ENCODE measurements around the gene ANXA11. TPM values are rescaled to one million over a fixed set of nuclear protein-coding genes. Genes with fewer than 3 reads are reported as not detected.
"Not testable (repeated sequence)": the region's sequence is repeated elsewhere in the genome, so short reads cannot be mapped to it uniquely, and the experiment has no call there.

The ANXA11 gene
- total RNA-seq, 4 donors from 2014 or later, result 85.1 to 103 (median 87.3) TPM

GRCh38 chr10:80242341-80242740 is 37.0 kb upstream of the ANXA11 start:
- H3K36me3 ChIP-seq; H3K27me3 ChIP-seq; DNase-seq (ENCODE audit: low spot score in 2 of 2); H3K4me1 ChIP-seq; H3K9me3 ChIP-seq; H3K4me3 ChIP-seq; H3K27ac ChIP-seq: not testable (repeated sequence)
- 40% methylated on average over 1 of the region's 4 CpGs for WGBS

GRCh38 chr10:80236457-80236856 is 31.1 kb upstream of the ANXA11 start:
- not testable (repeated sequence) for H3K4me3 ChIP-seq; H3K27ac ChIP-seq; H3K36me3 ChIP-seq; H3K4me1 ChIP-seq; H3K9me3 ChIP-seq; DNase-seq (ENCODE audit: low spot score in 2 of 2); H3K27me3 ChIP-seq
- no CpG with 5 or more reads among the region's 5 CpGs for WGBS

- not testable (repeated sequence) for H3K36me3 ChIP-seq; H3K4me3 ChIP-seq; H3K27ac ChIP-seq; H3K27me3 ChIP-seq; H3K4me1 ChIP-seq; DNase-seq (ENCODE audit: low spot score in 2 of 2); H3K9me3 ChIP-seq
- 79% methylated on average over 11 of the region's 11 CpGs for WGBS
Observed at GRCh38 chr10:80234331-80235235, 29.2 kb upstream of the ANXA11 start.

GRCh38 chr10:80233871-80234270 is 28.5 kb upstream of the ANXA11 start:
- H3K4me3 ChIP-seq; H3K4me1 ChIP-seq; H3K9me3 ChIP-seq; H3K36me3 ChIP-seq; H3K27me3 ChIP-seq; DNase-seq (ENCODE audit: low spot score in 2 of 2); H3K27ac ChIP-seq: not testable (repeated sequence)
- 38% methylated on average over 1 of the region's 1 CpG for WGBS

- not testable (repeated sequence) for H3K27me3 ChIP-seq; H3K4me1 ChIP-seq; H3K36me3 ChIP-seq; DNase-seq (ENCODE audit: low spot score in 2 of 2); H3K9me3 ChIP-seq; H3K4me3 ChIP-seq; H3K27ac ChIP-seq
- WGBS, result 86% methylated on average over 4 of the region's 4 CpGs
Observed at GRCh38 chr10:80226723-80227122, 21.4 kb upstream of the ANXA11 start.

- not testable (repeated sequence) for H3K9me3 ChIP-seq; DNase-seq (ENCODE audit: low spot score in 2 of 2); H3K4me3 ChIP-seq; H3K27ac ChIP-seq; H3K27me3 ChIP-seq; H3K4me1 ChIP-seq; H3K36me3 ChIP-seq
- no CpG with 5 or more reads among the region's 5 CpGs for WGBS
Observed at GRCh38 chr10:80223031-80223419, 17.7 kb upstream of the ANXA11 start.

- not testable (repeated sequence) for H3K36me3 ChIP-seq; H3K27ac ChIP-seq; DNase-seq (ENCODE audit: low spot score in 2 of 2); H3K4me3 ChIP-seq; H3K9me3 ChIP-seq; H3K27me3 ChIP-seq; H3K4me1 ChIP-seq
- WGBS, result 75% methylated on average over 1 of the region's 1 CpG
Observed at GRCh38 chr10:80218878-80219277, 13.5 kb upstream of the ANXA11 start.

GRCh38 chr10:80214368-80214982 is 9.1 kb upstream of the ANXA11 start:
- not testable (repeated sequence) for H3K27ac ChIP-seq; H3K36me3 ChIP-seq; H3K27me3 ChIP-seq; H3K4me1 ChIP-seq; H3K4me3 ChIP-seq; DNase-seq (ENCODE audit: low spot score in 2 of 2); H3K9me3 ChIP-seq
- 77% methylated on average over 5 of the region's 5 CpGs for WGBS

GRCh38 chr10:80212535-80213115 is 7.3 kb upstream of the ANXA11 start:
- not testable (repeated sequence) for H3K27me3 ChIP-seq; DNase-seq (ENCODE audit: low spot score in 2 of 2); H3K9me3 ChIP-seq; H3K27ac ChIP-seq; H3K4me3 ChIP-seq; H3K4me1 ChIP-seq; H3K36me3 ChIP-seq
- WGBS, result 57% methylated on average over 4 of the region's 4 CpGs

GRCh38 chr10:80211786-80212185 is 6.4 kb upstream of the ANXA11 start:
- H3K4me1 ChIP-seq, result peaks cover 13% of the 10 kb centered on the region
- H3K36me3 ChIP-seq, result no peaks in the 10 kb centered on the region
- H3K4me3 ChIP-seq, result no peak overlapping the region
- no peak for DNase-seq (ENCODE audit: low spot score in 2 of 2)
- no peaks in the 10 kb centered on the region for H3K27me3 ChIP-seq
- no peak overlapping the region for H3K27ac ChIP-seq
- H3K9me3 ChIP-seq, result no peaks in the 10 kb centered on the region
- 89% methylated on average over 6 of the region's 6 CpGs for WGBS
- no peak for TF ChIP-seq POLR2A (IDR thresholded peaks at IDR 0.05)
- TF ChIP-seq CTCF (IDR thresholded peaks at IDR 0.05), result no peak
- TF ChIP-seq EP300 (IDR thresholded peaks at IDR 0.05), result no peak
